MCF 10A (cell line): Measurements from ENCODE around the gene EXD3. TPM values are rescaled to one million over a fixed set of nuclear protein-coding genes. Genes with fewer than 3 reads are reported as not detected.

Source experiments
- BruUV-seq: library from RNA; stranded (reverse); fragments of 400-500 nt; replicated peaks from 2 replicates; lab custom pipeline; 2021; lab: Mats Ljungman, UMichigan
- CTCF ChIA-PET: fragments of 300-600 bp; sonication (Branson Sonifier 250); formaldehyde crosslinking; extraction: SDS; loops from one replicate; lab custom pipeline; 2021; ENCODE audit warnings: antibody characterized with exemption, inconsistent platforms; lab: Yijun Ruan, JAX
- POLR2A ChIA-PET: fragments of 300-600, 350-650 bp; sonication (Branson Sonifier 250); formaldehyde crosslinking; extraction: SDS; loops from one replicate; lab custom pipeline; 2020; ENCODE audit warnings: antibody characterized with exemption, inconsistent platforms; lab: Yijun Ruan, JAX
- DNase-seq: peaks from one replicate; pipeline ENCODE4 v3.0.0-alpha.2; 2018; ENCODE audit not compliant: unreplicated experiment
- H3K27ac Mint-ChIP-seq: one replicate; pipeline ENCODE4 v1.8.0; 2022; ENCODE audit warnings: mild to moderate bottlenecking, low read depth, mixed read lengths; ENCODE audit not compliant: unreplicated experiment
- H3K27me3 Mint-ChIP-seq: one replicate; pipeline ENCODE4 v1.8.0; 2022; ENCODE audit warnings: mixed read lengths; ENCODE audit not compliant: insufficient read depth, unreplicated experiment
- H3K36me3 Mint-ChIP-seq: one replicate; pipeline ENCODE4 v1.8.0; 2022; ENCODE audit warnings: mild to moderate bottlenecking, moderate library complexity, mixed read lengths; ENCODE audit not compliant: insufficient read depth, unreplicated experiment
- H3K4me1 Mint-ChIP-seq: one replicate; pipeline ENCODE4 v1.8.0; 2022; ENCODE audit warnings: mixed read lengths; ENCODE audit not compliant: insufficient read depth, unreplicated experiment
- H3K4me3 Mint-ChIP-seq: one replicate; pipeline ENCODE4 v1.8.0; 2022; ENCODE audit warnings: mild to moderate bottlenecking, moderate library complexity, mixed read lengths; ENCODE audit not compliant: unreplicated experiment
- H3K9me3 Mint-ChIP-seq: one replicate; pipeline ENCODE4 v1.8.0; 2022; ENCODE audit warnings: mixed read lengths; ENCODE audit not compliant: unreplicated experiment
- CTCF ChIP-seq: fragments of 200-600 bp; IDR thresholded peaks from one replicate; pipeline ENCODE4 v1.8.0; 2022; ENCODE audit warnings: antibody characterized with exemption, mild to moderate bottlenecking; ENCODE audit not compliant: unreplicated experiment
- intact Hi-C: fragments of 100-400 bp; cut with micrococcal nuclease; formaldehyde crosslinking; loops from 2 replicates; pipeline ENCODE4 v1.14.1; 2022
- total RNA-seq: library from RNA; stranded (reverse); gene quantifications from 2 replicates; pipeline ENCODE4 v1.2.3, GENCODE V29; 2022

EXD3 gene
- total RNA-seq, 1 experiment from 2014 or later: 17.1 TPM

DNA sequence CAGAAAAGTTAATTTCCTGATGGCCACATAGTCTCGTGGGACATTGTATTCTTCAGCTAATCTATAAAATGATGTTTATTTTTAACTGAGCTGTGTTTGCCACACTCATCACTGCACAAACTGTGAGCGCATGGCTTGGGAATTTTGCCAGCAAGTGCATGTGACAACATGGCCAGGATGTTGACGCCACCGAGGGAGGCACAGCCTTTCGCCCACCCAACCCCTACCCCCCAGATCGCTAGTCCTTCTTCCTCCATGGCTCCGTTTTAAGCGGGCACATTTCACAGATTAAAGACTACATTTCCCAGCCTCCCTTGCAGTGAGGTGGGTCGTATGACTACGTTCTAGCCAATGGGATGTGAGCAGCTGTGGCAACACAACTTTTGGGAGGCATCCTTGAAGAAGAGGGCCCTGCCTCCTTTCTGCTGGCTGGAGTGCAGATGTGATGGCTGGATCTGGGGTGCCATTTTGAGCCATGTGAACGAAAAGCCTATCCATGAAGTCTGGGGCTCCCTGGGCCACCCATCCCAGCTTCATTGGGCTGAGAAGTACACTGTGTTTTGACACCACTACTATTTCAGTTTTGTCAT, 128.8 kb downstream of the EXD3 start:
- no TSS peak for BruUV-seq
- H3K4me3 Mint-ChIP-seq: no peak overlapping the region
- H3K36me3 Mint-ChIP-seq: peaks cover 4% of the 10 kb centered on the region
- H3K27me3 Mint-ChIP-seq: peaks cover 11% of the 10 kb centered on the region
- ChIA-PET POLR2A (interaction anchor here (1.8 kb wide), 1 partner anchor 17 kb away, joined by 7 read pairs; the partner anchor contains the start of gene TOR4A), CTCF (interaction anchor here (0.8 kb wide), 1 partner anchor 72 kb away, joined by 3 read pairs; no protein-coding TSS in a partner anchor)
- H3K27ac Mint-ChIP-seq: no peak overlapping the region
- peak; percentile 59 for DNase-seq
- TF ChIP-seq CTCF: no peak
- H3K9me3 Mint-ChIP-seq: no peaks in the 10 kb centered on the region
- no peaks in the 10 kb centered on the region for H3K4me1 Mint-ChIP-seq
- intact Hi-C loops: loop anchor here (2.0 kb wide), 1 partner anchor 151 kb away; no protein-coding TSS in a partner anchor

DNA sequence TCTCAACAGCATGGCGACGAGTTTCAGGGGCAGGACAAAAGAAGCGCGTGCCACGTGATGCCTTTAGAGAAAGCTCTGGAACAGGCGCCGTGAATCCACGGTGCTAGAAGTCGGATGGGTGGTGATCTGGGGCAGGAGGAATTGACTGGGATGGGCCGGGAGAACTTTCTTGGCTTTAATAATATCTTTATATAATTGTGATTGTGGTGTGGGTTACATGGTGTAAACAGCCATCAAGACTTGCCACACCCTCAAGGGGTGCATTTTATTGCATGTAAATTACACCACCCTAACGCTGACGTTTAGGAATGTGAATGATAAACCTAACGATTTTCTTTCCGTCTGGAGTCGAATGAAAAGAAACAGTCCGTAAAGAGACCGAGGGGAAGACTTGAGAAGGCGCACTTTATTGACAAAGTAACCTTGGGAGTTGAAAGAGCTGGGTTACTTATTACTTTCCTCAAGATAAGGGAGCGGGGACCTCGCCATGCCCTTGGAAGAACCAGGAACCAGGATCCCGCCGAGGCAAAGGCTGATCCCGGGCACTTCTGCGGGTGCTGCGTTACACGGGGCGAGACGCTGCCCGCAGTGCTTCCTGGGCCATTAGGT, 129.4 kb downstream of the EXD3 start:
- H3K27ac Mint-ChIP-seq: no peak overlapping the region
- H3K4me1 Mint-ChIP-seq: no peaks in the 10 kb centered on the region
- BruUV-seq: no TSS peak
- DNase-seq: no peak
- no peak for TF ChIP-seq CTCF
- POLR2A ChIA-PET: interaction anchor here (1.8 kb wide), 1 partner anchor 16 kb away, joined by 7 read pairs; the partner anchor contains the start of gene TOR4A
- CTCF ChIA-PET: interaction anchor here (0.8 kb wide), 1 partner anchor 16 kb away, joined by 3 read pairs; the partner anchor contains the start of gene TOR4A
- H3K27me3 Mint-ChIP-seq: peaks cover 11% of the 10 kb centered on the region
- no peaks in the 10 kb centered on the region for H3K9me3 Mint-ChIP-seq
- H3K4me3 Mint-ChIP-seq: no peak overlapping the region
- intact Hi-C loops: loop anchor here (2.0 kb wide), 1 partner anchor 151 kb away; no protein-coding TSS in a partner anchor
- H3K36me3 Mint-ChIP-seq: no peaks in the 10 kb centered on the region

- Mint-ChIP-seq H3K4me1 (no peaks in the 10 kb centered on the region), H3K27me3 (peaks cover 11% of the 10 kb centered on the region), H3K36me3 (no peaks in the 10 kb centered on the region), H3K4me3 (no peak overlapping the region), H3K27ac (no peak overlapping the region), H3K9me3 (no peaks in the 10 kb centered on the region)
- no peak for DNase-seq
- intact Hi-C loops: no loop called here
- ChIA-PET CTCF (interaction anchor here (0.8 kb wide), 1 partner anchor 15 kb away, joined by 3 read pairs; the partner anchor contains the start of gene TOR4A), POLR2A (interaction anchor here (1.8 kb wide), 1 partner anchor 16 kb away, joined by 7 read pairs; the partner anchor contains the start of gene TOR4A)
- TF ChIP-seq CTCF: no peak
- no TSS peak for BruUV-seq
These were observed 129.9 kb downstream of the EXD3 start for GRCh38 chr9:137293094-137293481.

- BruUV-seq: no TSS peak
- H3K27me3 Mint-ChIP-seq: no peaks in the 10 kb centered on the region
- intact Hi-C loops: loop anchor here (1.0 to 5.0 kb wide), 2 partner anchors 158 to 245 kb away; no protein-coding TSS in a partner anchor
- no peaks in the 10 kb centered on the region for H3K9me3 Mint-ChIP-seq
- H3K4me3 Mint-ChIP-seq: no peak overlapping the region
- DNase-seq: peak; percentile 77
- TF ChIP-seq CTCF: peak; percentile 48
- no peak overlapping the region for H3K27ac Mint-ChIP-seq
- H3K4me1 Mint-ChIP-seq: no peaks in the 10 kb centered on the region
- CTCF ChIA-PET: interaction anchor here (0.6 to 2.3 kb wide), 16 partner anchors 10 to 384 kb away, joined by 3 to 17 read pairs (median 4); partner anchors contain the start of gene TOR4A
- peaks cover 13% of the 10 kb centered on the region for H3K36me3 Mint-ChIP-seq
- POLR2A ChIA-PET: interaction anchor here (0.6 to 2.0 kb wide), 5 partner anchors 10 to 159 kb away, joined by 3 to 13 read pairs (median 3); partner anchors contain the start of genes EXD3, NOXA1 and TOR4A
These were observed 136.0 kb downstream of the EXD3 start for GRCh38 chr9:137286975-137287383.
